GM21381 (cell line): Measurements from ENCODE around the gene STAM2.
"Not testable (repeated sequence)": the region's sequence is repeated elsewhere in the genome, so short reads cannot be mapped to it uniquely, and the experiment has no call there.

Experiments
- ATAC-seq: cut with Tn5 transposase; IDR thresholded peaks from one replicate; pipeline ENCODE4 v1.9.1; 2021; ENCODE audit warnings: mild to moderate bottlenecking, moderate library complexity; ENCODE audit not compliant: unreplicated experiment

The STAM2 gene

DNA sequence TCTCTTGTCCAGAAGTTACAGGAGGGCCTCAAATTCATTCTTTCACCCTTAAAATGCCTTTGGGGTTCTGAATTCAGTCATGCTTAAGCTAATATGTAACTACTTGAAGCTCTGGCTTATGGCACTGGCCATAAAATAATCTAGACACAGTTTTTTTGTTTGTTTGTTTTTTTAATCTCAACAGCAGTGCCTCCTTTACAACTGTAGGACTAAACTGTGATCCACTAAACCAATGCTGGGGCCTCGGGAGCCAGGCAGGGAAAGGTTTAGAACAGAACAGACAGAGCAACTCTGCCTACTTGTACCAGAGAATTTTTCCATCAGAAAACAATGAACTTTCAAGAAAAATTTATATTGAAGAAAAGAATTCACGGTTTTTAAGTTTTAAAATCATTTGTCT is 1.7 kb downstream of the STAM2 start:
- ATAC-seq = no peak

DNA sequence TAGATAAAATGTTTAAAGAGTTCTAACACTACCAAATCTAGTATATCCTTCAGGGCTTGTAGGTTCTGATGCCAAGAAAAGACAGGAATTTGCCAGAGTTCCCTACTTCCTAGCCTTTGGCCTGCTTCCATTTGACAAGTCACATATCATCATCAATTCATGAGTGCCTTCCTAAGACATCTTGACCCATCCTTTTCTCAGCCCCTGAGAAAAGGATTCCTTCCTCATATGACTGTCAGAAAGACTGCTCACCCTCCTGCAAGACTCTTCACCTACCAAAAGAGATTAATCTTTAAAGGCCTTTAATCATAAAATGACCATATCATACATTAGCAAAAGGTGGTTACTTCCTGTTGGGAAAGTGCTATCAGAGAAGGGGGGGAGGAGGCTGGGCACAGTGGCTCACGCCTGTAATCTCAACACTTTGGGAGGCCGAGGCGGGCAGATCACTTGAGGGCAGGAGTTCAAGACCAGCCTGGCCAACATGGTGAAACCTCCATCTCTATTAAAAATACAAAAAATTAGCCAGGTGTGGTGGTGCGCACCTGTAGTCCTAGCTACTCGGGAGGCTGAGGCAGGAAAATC is 3.3 kb downstream of the STAM2 start:
- not testable (repeated sequence) for ATAC-seq

DNA sequence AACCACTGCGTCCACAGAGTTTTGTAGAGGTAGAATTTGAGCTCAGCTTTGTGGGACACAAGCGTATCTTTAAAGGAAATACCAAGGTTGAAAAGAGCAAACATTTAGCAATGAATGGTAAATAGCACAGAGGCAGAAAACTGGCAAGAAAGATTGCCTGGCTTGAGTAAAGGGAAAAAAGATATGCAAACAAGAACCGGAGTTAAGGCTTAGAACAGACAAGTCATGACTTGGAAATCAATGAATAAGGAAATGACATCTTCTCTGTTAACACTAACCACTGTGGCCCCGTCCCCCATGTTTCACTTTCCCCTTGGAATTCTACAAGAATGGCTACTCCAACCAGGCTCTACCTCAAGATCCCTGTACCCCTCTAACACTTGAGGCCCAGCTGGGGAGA is 3.8 kb downstream of the STAM2 start:
- no peak for ATAC-seq

DNA sequence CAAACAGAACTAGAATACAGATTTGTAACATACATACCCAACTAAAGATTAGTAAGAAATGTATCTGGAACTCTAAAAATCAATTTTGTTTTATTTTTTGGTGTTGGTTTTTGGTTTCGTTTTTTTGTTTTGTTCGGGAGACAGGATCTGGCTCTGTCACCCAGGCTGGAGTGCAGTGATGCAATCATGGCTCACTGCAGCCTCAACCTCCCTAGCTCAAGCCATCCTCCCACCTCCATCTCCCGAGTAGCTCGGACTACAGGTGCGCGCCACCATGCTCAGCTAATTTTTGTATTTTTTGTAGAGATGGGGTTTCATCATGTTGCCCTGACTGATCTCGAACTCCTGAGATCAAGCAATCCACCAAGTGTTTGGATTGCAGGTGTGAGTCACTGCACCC is 6.4 kb downstream of the STAM2 start:
- ATAC-seq = not testable (repeated sequence)

DNA sequence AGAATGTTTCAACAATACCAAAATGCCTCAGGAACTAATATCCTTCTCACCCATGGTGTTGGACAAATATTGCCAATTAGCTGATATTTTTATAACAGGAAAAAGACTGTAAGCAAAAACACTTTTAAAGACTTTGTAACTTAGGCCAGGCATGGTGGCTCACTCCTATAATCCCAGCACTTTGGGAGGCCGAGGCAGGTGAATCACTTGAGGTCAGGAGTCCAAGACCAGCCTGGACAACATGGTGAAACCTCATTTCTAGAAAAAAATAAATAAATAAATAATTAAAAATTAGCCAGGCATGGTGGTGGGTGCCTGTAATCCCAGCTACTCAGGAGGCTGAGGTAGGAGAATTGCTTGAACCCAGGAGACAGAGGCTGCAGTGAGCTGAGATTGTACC is 8.1 kb downstream of the STAM2 start:
- not testable (repeated sequence) for ATAC-seq

DNA sequence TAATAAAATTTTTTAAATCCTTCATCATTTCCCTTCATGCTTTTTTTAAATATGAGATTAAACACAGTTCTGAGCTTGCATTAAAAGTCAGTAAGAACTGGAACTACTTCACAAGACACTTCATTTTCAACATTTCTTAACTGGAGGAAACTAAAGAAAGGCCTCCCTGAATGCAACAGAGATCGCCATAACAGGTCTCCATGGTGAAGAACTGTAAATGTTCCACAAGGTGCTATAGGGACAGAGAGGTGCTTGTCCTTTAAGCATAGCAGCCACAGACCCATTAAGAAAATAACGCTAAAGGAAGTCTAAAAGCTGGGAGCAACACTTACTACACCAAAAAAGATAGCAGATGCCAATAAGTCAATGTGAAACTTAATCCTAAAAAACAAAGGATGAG is 8.5 kb downstream of the STAM2 start:
- peak; percentile 39 for ATAC-seq

DNA sequence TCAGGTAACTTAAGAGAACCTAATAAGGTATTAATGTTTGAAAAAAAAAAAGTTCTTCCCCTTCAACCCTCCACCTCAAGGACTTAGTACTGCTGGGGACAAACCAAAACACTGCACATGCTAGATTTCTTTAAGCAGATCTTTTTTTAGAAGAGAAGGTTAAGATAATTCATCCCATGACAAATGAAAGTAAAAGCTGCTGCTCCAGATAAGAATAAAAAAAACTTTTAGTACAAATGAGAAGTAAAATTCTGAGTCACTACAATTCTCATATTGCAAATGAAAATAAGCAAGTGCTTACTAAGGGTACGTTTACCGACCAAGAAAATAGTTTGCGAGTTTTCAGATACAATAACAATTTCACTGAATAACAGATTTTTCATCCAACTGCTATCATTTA is 8.9 kb downstream of the STAM2 start:
- peak; percentile 79 for ATAC-seq

DNA sequence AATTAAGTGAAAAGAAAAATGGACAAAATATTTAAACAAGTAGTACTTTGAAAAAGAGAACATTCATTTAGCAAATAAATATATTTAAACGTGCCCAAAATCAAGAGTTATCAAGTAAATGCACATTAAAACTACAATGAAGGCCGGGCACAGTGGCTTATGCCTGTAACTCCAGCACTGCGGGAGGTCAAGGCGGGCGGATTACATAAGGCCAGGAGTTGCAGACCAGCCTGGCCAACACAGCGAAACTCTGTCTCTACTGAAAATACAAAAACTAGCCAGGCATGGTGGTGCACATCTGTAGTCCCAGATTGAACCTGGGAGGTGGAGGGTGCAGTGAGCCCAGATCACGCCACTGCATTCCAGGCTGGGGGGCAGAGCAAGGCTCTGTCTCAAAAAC is 9.8 kb downstream of the STAM2 start:
- no peak for ATAC-seq

DNA sequence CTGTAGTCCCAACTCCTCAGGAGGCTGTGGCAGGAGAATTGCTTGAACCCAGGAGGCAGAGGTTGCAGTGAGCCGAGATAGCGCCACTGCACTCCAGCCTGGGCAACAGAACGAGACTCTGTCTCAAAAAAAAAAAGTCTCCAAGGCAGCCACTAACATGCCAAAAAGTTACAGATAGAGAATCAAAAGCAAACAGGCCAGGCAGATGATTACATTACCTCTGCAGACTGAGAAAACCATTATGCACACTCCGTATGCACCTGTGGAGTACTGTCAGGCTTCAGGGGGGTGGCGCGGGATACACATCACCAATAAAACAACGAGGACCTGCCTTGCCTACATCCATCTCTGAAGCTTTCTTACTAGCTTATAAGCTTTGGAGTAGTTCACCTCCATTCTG is 10.3 kb downstream of the STAM2 start:
- no peak for ATAC-seq

DNA sequence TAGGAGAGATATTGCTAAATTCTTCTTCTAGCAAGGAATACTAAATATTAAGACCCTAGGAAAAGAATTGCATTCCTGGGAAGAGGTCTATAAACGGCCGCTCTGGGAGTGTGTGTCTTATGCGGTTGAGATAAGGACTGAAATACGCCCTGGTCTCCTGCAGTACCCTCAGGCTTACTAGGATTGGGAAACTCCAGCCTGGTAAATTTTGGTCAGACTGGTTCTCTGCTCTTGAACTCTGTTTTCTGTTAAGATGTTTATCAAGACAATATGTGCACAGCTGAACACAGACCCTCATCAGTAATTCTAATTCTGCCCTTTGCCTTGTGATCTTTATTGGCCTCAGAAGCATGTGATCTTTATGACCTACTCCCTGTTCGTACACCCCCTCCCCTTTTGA is 11.9 kb downstream of the STAM2 start:
- ATAC-seq = not testable (repeated sequence)

DNA sequence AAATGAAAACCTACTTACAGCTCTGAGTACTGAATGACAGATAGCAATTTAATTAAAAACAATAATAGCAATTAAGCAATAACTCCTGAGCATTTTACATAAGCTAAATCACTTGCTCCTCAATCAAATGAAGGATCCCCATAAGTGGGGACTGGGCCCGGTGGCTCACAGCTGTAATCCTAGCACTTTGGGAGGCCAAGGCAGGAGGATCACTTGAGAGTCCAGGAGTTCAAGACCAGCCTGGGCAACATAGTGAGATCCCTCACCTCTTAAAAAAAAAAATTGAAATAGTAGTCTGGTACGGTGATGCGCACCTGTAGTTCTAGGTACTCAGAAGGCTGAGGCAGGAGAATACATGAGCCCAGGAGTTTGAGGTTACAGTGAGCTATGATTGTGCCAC is 13.4 kb downstream of the STAM2 start:
- no peak for ATAC-seq

DNA sequence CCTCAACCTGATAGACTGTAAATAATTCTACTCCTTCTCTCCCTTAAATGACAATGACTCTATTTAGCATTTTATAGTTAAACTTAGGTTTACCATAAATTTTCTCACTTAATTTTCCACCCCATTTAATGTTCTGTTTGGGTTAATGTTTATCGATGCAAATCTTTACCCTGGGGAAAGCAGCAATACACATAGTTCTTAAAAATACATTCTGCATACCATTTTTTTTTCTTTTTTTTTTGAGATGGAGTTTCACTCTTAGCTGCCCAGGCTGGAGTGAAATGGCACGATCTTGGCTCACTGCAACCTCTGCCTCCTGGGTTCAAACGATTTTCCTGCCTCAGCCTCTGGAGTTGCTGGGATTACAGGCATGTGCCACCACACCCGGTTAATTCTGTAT is 14.0 kb downstream of the STAM2 start:
- ATAC-seq = no peak

DNA sequence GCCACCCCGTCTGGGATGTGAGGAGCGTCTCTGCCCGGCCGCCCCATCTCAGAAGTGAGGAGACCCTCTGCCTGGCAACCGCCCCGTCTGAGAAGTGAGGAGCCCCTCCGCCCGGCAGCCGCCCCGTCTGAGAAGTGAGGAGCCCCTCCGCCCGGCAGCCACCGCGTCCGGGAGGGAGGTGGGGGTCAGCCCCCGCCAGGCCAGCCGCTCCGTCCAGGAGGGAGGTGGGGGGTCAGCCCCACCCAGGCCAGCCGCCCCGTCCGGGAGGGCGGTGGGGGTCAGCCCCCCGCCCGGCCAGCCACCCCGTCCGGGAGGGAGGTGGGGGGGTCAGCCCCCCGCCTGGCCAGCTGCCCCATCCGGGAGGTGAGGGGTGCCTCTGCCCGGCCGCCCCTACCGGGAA is 15.2 kb downstream of the STAM2 start:
- ATAC-seq = not testable (repeated sequence)

DNA sequence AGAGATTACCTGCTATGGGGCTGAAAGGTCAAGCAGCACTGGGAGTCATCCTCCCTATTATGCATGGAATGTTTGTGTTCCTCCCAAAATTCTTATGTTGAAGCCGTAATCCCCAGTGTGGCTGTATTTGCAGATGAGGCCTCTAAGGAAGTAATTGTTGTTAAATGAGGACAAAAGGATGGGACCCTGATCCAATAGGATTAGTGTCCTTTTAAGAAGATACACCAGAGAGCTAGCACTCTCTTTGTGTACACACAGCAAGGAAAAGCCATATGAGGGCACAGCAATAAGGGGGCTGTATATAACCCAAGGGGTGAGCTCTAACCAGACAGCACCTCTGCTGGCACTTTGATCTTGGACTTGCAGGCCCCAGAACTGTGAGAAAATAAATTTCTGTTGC is 18.3 kb downstream of the STAM2 start:
- no peak for ATAC-seq

DNA sequence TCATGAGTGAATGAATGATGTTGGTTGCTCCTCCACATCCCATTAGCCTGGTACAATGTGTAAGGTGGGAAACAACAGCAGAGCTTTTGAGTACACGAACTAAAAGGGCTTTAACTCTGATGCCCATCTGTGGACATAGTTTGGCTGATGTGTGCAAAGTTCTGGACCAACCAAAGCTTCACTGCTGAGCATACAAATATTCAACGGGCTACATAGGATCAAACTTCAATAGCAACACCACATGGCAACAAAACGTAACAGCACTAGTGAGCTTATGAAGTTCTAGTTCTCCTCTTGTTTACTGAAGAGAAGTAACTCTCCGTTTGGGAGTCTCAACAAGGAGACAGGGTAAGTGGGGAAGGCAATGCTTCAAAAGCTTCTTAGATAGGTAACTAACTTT is 20.4 kb downstream of the STAM2 start:
- ATAC-seq = no peak

DNA sequence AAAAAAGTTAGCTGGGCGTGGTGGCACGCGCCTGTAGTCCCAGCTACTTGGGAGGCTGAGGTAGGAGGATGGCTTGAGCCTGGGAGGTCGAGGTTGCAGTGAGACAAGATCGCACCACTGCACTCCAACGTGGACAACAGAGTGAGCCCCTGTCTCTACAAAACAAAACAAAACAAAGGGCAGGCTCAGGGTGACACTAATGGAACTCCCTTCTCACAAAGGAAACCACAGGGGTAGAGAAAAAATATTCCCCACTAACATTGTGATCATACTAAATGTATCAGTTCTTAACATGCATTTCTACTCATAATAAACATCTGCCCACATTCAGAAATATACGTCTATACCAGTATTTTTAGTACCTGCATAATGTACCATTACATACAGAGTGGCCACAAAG is 21.1 kb downstream of the STAM2 start:
- no peak for ATAC-seq

DNA sequence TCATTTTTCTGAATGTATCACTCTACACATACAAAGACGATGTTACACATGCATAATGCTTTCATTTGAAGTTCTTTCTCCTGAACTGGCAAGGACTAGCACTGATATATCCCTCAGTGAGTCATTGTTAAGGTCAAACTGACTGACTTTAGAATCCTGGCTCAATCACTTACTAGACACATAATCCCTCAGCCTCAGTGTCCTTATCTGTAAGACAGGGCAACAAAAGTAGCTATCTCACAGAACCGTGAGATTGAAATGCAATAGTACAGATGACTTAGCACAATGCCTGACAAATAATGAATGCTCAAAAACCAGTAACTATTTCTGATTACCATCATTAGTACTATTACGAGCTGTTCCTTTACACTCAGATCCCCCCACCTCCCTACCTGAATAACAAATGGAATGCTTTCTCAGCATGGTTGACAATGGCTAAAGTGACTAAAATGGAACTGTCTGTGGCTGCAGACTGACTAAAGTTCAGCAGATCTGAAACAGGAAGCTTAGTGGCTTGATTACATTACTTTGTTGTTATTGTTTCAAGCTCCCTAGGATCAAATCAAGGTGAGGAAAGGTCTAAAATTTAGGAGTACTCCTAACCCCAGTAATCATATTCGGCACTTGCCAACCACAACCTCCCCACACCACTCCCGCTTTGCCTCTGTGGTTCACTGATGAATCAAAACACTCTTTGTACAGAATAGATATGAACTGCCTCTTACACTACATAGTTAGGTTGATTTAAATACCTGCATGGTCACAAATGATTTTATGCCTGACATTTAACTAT is 40.9 kb downstream of the STAM2 start:
- ATAC-seq = peak; percentile 68

DNA sequence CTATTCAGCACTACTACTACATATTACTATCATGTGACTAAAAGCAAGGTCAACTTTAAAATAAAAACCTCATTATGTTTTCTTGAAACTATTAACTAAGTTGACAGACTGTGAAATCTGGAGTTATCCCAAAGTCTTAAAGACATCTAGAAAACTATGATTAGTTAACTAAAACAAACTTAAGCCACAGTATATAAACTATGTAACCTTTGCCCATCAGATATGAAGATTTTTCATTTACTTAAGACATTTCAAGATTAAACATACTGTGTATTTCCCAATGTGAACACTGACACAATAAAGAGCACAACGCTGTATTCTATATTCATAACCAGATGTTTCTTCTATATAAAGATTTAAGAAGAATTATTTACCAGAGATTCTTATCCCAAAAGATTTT is 43.3 kb downstream of the STAM2 start:
- no peak for ATAC-seq

DNA sequence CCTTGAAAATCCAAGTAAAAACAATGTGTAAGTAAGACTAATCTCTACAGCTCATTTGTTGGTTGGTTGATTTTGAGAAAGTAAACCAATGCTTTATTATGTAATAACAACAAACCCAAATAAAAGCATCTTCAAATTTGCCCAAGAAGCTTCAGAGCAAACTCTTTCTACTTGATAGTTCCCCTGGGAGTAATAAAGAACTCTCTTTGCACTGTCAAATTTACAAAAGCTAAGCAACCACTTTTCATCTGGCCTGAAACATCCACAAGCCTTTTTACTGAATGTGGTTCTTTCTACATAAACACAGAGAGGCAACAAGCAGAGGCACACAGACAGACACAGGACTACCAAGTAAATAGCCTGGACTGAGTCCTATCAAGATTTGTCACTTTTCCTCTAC is 47.9 kb downstream of the STAM2 start:
- ATAC-seq = no peak

DNA sequence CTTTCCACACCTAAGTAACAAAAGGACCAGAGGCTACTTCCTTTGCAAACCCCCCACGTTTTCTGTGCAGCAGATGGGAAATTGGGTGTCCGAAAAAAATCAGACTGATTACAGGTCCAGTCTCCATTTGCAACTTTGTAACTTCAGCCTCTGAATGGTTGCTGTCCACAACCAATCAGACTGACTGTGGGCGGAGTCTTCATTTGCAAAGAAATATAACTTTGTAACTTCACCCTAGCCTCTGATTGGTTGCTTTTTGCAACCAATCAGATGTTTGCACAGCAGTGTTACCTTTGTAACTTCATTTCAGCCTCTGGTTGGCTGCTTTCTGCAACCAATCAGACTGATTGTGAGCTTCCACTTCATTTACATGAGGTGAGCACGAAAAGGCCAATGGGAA is 48.9 kb downstream of the STAM2 start:
- no peak for ATAC-seq

DNA sequence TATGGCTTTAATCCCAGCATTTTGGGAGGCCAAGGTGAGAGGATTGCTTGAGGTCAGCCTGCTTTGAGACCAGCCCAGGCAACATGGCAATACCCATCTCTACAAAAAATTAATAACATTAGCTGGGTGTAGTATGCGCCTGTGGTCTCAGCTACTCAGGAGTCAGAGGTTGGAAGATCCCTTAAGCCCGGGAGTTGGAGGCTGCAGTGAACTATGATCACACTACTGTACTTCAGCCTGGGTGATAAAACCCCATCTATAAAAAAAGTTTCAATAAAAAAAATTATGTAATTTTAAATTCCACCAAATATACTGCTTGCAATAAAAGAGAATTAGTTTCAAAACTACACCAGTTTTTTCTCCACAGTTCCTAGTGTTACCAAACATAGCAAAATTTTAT is 53.4 kb downstream of the STAM2 start:
- ATAC-seq = no peak

DNA sequence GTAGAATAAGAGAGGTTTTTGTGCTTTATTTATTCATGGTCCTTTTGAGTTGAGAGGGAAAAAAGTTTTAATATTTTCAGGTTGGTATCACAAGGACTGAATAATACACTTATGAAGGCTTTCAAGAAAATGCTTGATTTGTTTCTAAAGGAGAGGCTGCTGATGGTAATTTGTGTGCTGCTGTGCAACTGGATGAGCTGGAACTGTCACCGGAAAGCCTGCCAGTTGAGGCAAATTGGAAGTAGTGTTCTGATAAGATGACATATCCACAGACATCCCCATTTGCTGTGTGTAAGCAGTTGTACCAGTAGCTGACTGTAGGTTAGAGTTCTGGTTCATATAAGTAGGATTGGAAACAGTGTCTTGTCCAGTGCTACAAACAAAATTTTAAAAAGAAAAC is 55.1 kb downstream of the STAM2 start:
- ATAC-seq = no peak

DNA sequence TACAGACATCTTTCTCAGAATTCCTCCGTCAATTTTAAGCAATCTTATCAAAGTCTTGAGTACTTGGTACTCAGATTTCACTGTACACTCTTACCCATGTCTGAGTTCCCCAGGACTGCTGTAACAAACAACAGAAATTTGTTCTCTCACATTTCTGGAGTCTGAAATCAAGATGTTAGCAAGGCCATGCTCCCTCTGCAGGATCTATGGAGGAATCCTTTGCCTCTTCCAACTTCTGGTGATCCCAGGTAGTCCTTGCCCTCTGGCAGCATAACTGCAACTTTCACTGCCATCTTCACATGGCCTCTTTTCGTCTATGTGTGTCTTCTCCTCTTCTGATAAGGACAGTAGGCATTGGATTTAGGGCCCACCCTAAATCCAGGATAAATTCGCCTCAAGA is 59.6 kb downstream of the STAM2 start:
- ATAC-seq = no peak
